ENCODE data around the gene NELL2.

GRCh38 chr12:44546060-44546459 is 330.1 kb downstream of the NELL2 start:
- TF ChIP-seq CTCF (IDR thresholded peaks at IDR 0.05; ENCODE audit: low read depth, low read length, missing input control) (no peak), EGR1 (IDR thresholded peaks at IDR 0.05; ENCODE audit: low read depth in 2 of 2) (no peak), HNF4G (IDR thresholded peaks at IDR 0.05) (no peak), SP1 (IDR thresholded peaks at IDR 0.05) (no peak), YY1 (IDR thresholded peaks at IDR 0.05) (no peak), GABPA (IDR thresholded peaks at IDR 0.05 in 1 of 2, conservative IDR thresholded peaks at IDR 0.05 in 1 of 2) (no peak)
- TF ChIP-seq, protein P1, sequence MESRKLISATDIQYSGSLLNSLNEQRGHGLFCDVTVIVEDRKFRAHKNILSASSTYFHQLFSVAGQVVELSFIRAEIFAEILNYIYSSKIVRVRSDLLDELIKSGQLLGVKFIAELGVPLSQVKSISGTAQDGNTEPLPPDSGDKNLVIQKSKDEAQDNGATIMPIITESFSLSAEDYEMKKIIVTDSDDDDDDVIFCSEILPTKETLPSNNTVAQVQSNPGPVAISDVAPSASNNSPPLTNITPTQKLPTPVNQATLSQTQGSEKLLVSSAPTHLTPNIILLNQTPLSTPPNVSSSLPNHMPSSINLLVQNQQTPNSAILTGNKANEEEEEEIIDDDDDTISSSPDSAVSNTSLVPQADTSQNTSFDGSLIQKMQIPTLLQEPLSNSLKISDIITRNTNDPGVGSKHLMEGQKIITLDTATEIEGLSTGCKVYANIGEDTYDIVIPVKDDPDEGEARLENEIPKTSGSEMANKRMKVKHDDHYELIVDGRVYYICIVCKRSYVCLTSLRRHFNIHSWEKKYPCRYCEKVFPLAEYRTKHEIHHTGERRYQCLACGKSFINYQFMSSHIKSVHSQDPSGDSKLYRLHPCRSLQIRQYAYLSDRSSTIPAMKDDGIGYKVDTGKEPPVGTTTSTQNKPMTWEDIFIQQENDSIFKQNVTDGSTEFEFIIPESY (IDR thresholded peaks at IDR 0.05), result no peak
- TF ChIP-seq, protein P2, sequence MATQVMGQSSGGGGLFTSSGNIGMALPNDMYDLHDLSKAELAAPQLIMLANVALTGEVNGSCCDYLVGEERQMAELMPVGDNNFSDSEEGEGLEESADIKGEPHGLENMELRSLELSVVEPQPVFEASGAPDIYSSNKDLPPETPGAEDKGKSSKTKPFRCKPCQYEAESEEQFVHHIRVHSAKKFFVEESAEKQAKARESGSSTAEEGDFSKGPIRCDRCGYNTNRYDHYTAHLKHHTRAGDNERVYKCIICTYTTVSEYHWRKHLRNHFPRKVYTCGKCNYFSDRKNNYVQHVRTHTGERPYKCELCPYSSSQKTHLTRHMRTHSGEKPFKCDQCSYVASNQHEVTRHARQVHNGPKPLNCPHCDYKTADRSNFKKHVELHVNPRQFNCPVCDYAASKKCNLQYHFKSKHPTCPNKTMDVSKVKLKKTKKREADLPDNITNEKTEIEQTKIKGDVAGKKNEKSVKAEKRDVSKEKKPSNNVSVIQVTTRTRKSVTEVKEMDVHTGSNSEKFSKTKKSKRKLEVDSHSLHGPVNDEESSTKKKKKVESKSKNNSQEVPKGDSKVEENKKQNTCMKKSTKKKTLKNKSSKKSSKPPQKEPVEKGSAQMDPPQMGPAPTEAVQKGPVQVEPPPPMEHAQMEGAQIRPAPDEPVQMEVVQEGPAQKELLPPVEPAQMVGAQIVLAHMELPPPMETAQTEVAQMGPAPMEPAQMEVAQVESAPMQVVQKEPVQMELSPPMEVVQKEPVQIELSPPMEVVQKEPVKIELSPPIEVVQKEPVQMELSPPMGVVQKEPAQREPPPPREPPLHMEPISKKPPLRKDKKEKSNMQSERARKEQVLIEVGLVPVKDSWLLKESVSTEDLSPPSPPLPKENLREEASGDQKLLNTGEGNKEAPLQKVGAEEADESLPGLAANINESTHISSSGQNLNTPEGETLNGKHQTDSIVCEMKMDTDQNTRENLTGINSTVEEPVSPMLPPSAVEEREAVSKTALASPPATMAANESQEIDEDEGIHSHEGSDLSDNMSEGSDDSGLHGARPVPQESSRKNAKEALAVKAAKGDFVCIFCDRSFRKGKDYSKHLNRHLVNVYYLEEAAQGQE (IDR thresholded peaks at IDR 0.05), result no peak
- TF ChIP-seq, protein P3, sequence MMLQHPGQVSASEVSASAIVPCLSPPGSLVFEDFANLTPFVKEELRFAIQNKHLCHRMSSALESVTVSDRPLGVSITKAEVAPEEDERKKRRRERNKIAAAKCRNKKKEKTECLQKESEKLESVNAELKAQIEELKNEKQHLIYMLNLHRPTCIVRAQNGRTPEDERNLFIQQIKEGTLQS (IDR thresholded peaks at IDR 0.05), result no peak
- TF ChIP-seq, protein P4, sequence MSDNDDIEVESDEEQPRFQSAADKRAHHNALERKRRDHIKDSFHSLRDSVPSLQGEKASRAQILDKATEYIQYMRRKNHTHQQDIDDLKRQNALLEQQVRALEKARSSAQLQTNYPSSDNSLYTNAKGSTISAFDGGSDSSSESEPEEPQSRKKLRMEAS (IDR thresholded peaks at IDR 0.05), result no peak

Data from liver (tissue), 3 donors.